ENCODE data around the gene MEGF11. TPM values are rescaled to one million over a fixed set of nuclear protein-coding genes. Genes with fewer than 3 reads are reported as not detected.

MEGF11 gene
- total RNA-seq, 6 experiments from 2014 or later: not detected

DNA sequence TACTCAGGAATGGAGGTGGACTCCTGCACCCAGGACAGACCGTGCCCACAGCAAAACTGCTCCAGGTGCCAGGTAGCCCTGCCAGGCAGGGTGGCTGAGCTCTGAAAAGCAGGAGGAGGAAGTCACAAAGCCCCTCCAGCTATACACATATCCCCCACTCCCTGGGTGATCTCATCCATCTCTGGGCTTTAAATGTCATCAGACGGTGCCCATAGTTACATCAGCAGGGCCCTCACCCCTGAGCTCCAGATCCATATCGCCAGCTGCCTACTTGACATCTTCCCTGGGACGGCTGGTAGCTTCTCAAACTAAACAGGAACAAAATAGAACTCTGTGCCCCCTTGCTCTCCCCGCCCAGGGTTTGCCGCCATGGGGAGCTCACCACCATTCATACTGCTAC is 87.7 kb downstream of the MEGF11 start:
- no peak for TF ChIP-seq POLR2A (IDR thresholded peaks at IDR 0.05)
- TF ChIP-seq, protein P1, sequence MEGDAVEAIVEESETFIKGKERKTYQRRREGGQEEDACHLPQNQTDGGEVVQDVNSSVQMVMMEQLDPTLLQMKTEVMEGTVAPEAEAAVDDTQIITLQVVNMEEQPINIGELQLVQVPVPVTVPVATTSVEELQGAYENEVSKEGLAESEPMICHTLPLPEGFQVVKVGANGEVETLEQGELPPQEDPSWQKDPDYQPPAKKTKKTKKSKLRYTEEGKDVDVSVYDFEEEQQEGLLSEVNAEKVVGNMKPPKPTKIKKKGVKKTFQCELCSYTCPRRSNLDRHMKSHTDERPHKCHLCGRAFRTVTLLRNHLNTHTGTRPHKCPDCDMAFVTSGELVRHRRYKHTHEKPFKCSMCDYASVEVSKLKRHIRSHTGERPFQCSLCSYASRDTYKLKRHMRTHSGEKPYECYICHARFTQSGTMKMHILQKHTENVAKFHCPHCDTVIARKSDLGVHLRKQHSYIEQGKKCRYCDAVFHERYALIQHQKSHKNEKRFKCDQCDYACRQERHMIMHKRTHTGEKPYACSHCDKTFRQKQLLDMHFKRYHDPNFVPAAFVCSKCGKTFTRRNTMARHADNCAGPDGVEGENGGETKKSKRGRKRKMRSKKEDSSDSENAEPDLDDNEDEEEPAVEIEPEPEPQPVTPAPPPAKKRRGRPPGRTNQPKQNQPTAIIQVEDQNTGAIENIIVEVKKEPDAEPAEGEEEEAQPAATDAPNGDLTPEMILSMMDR (IDR thresholded peaks at IDR 0.05): no peak
- H3K4me3 ChIP-seq: no peak overlapping the region
- ATAC-seq: no peak
- no peaks in the 10 kb centered on the region for H3K4me1 ChIP-seq
- no peaks in the 10 kb centered on the region for H3K9me3 ChIP-seq
- DNase-seq: no peak
- H3K27ac ChIP-seq: no peak overlapping the region
- 73% methylated on average over 4 of the region's 6 CpGs for WGBS (ENCODE audit: insufficient coverage, low coverage, low lambda C conversion rate, missing lambda C conversion rate)
- intact Hi-C loops (cut with DNase I): no loop called here
- H3K27me3 ChIP-seq: no peaks in the 10 kb centered on the region
- no peaks in the 10 kb centered on the region for H3K36me3 ChIP-seq

DNA sequence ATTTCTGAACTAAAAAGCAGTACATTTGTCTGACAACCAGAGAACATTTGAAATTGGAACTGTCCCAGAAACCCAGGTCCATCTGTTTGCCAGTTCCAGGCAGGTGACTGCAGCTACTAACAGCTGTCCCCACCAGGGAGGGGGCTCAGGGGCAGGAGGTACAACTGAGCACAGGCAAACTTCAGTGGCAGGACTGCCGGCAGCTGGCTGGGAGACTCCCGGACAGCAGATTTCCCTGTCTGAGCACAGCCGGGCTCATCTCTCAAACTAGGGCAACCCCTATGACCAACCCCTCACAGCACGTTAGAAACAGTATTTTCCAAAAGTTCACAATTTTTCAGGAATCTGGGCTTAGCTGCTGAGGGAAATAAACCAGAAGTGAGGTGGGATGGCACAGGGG is 88.8 kb downstream of the MEGF11 start:
- no CpG with 5 or more reads among the region's 4 CpGs for WGBS (ENCODE audit: insufficient coverage, low coverage, low lambda C conversion rate, missing lambda C conversion rate)

DNA sequence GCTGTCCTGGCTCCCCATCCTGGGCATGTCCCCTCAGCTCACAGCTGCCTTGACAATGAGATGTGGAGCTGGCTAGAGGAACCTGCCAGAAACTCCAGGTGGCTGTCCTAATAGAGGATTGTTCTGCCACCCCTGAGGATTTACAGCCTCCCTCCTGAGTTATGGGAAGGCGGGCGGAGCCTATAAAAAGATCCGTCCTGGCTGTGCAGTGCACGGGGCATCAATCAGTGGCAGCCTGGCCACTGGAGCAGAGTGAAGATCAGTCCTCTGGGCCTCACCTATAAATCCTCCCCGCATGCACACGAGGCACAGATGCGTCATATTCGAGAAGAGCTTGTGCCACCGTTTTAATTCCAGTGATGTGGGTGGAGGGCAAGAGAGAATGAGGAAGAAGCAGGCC is 90.0 kb downstream of the MEGF11 start:
- intact Hi-C loops (cut with DNase I): no loop called here
- DNase-seq (no peak), ATAC-seq (no peak)
- Histone ChIP-seq H3K36me3 (no peaks in the 10 kb centered on the region), H3K4me3 (no peak overlapping the region), H3K27me3 (no peaks in the 10 kb centered on the region), H3K9me3 (no peaks in the 10 kb centered on the region), H3K4me1 (no peaks in the 10 kb centered on the region), H3K27ac (no peak overlapping the region)
- TF ChIP-seq POLR2A (IDR thresholded peaks at IDR 0.05): no peak
- TF ChIP-seq, protein P1 (IDR thresholded peaks at IDR 0.05): no peak
- 100% methylated on average over 1 of the region's 9 CpGs for WGBS (ENCODE audit: insufficient coverage, low coverage, low lambda C conversion rate, missing lambda C conversion rate)

More for the DNA sequence above, 88.8 kb downstream of the MEGF11 start:
- Histone ChIP-seq H3K27ac (no peak overlapping the region), H3K36me3 (no peaks in the 10 kb centered on the region), H3K4me1 (no peaks in the 10 kb centered on the region), H3K9me3 (no peaks in the 10 kb centered on the region), H3K4me3 (no peak overlapping the region), H3K27me3 (no peaks in the 10 kb centered on the region)
- no peak for DNase-seq
- intact Hi-C loops (cut with DNase I): no loop called here
- TF ChIP-seq, protein P1 (IDR thresholded peaks at IDR 0.05): no peak
- TF ChIP-seq POLR2A (IDR thresholded peaks at IDR 0.05): no peak
- no peak for ATAC-seq

DNA sequence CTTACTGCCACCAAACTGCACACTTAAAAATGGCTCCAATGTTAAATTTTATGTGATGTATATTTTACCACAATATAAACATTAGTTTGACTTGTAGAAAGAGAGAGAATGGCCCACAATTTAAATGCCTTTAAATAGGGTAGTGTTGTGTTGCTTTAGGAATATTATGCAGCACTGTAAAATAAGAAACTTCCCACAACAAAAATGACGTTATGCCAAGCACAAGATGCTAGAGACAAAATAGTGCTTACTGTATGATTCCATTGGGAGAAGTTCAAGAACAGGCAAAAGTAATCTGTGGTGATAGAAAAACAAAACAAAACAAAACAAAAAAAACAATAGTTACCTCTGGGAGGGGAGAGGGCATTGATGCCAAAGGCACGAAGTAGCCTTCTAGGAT is 91.3 kb downstream of the MEGF11 start:
- H3K27ac ChIP-seq: no peak overlapping the region
- intact Hi-C loops (cut with DNase I): no loop called here
- H3K27me3 ChIP-seq: no peaks in the 10 kb centered on the region
- H3K9me3 ChIP-seq: no peaks in the 10 kb centered on the region
- no peak for DNase-seq
- no peaks in the 10 kb centered on the region for H3K4me1 ChIP-seq
- 57% methylated on average over 2 of the region's 2 CpGs for WGBS (ENCODE audit: insufficient coverage, low coverage, low lambda C conversion rate, missing lambda C conversion rate)
- TF ChIP-seq POLR2A (IDR thresholded peaks at IDR 0.05): no peak
- TF ChIP-seq, protein P1 (IDR thresholded peaks at IDR 0.05): no peak
- no peak for ATAC-seq
- H3K4me3 ChIP-seq: no peak overlapping the region
- H3K36me3 ChIP-seq: no peaks in the 10 kb centered on the region

DNA sequence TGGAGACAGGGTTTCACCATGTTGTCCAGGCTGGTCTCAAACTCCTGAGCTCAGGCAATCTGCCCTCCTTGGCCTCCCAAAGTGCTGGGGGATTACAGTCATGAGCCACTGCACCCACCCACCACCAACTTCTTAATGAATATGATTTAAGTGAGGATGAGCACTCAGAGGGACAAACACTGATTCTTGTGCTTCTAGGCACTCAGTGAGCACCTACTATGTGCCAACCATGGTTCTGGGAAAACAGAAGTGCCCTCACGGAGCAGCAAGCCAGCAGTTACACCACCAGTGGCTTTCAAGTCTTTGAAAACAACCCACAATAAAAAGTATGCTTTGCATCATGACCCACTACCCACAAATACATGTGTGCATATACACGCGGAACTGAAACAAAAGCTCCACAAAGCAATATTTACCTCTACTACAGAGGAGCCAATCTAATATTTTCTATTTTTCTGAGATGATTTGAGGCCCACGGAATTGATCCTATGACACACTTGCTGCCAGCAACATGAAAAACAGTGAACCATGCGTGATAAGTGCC is 91.9 kb downstream of the MEGF11 start:
- intact Hi-C loops (cut with DNase I): no loop called here
- TF ChIP-seq, protein P1 (IDR thresholded peaks at IDR 0.05): no peak
- no peak for TF ChIP-seq POLR2A (IDR thresholded peaks at IDR 0.05)
- H3K27me3 ChIP-seq: no peaks in the 10 kb centered on the region
- no peak for ATAC-seq
- 69% methylated on average over 5 of the region's 5 CpGs for WGBS (ENCODE audit: insufficient coverage, low coverage, low lambda C conversion rate, missing lambda C conversion rate)
- H3K4me3 ChIP-seq: no peak overlapping the region
- H3K4me1 ChIP-seq: no peaks in the 10 kb centered on the region
- DNase-seq: no peak
- no peak overlapping the region for H3K27ac ChIP-seq
- H3K36me3 ChIP-seq: no peaks in the 10 kb centered on the region
- H3K9me3 ChIP-seq: no peaks in the 10 kb centered on the region

All from right lobe of liver (tissue), 6 donors.